Peyer's patch (tissue), 4 donors: ENCODE results near the gene NANOS2. TPM values are rescaled to one million over a fixed set of nuclear protein-coding genes. Genes with fewer than 3 reads are reported as not detected.
A peak's percentile ranks its signal among the peaks of the same experiment; 100 is the strongest.
"Not testable (repeated sequence)": the region's sequence is repeated elsewhere in the genome, so short reads cannot be mapped to it uniquely, and the experiment has no call there.

Experiments
- DNase-seq, 3 donors: peaks; one replicate each; pipeline ENCODE4 v3.0.0-alpha.2; 2017 to 2019
- H3K27ac ChIP-seq, 4 donors: fragments of 200-600 bp; sonication (generic); one replicate each; pipeline ENCODE4 v1.5.1; 2016 to 2019
- H3K27me3 ChIP-seq, 2 donors: fragments of 200-600 bp; sonication (generic); one replicate each; pipeline ENCODE4 v1.5.1; 2019
- H3K36me3 ChIP-seq, 3 donors: fragments of 200-600 bp; sonication (generic); one replicate each; pipeline ENCODE4 v1.5.1; 2016 to 2019
- H3K4me1 ChIP-seq, 4 donors: fragments of 200-600 bp; sonication (generic); one replicate each; pipeline ENCODE4 v1.5.1; 2016 to 2019
- H3K4me3 ChIP-seq, 4 donors: fragments of 200-600 bp; sonication (generic); 1 replicate in 3 of 4; 2 replicates in 1 of 4; pipeline ENCODE4 v1.5.1; 2016 to 2019; ENCODE audit warnings: mild to moderate bottlenecking in 1 of 4
- H3K9me3 ChIP-seq, 4 donors: fragments of 200-600 bp; sonication (generic); one replicate each; pipeline ENCODE4 v1.5.1; 2016 to 2019; ENCODE audit warnings: mild to moderate bottlenecking in 1 of 4
- CTCF ChIP-seq, 6 experiments: fragments of 450-650 bp in 4 of 6; fragments of 200-600 bp in 2 of 6; sonication (generic) in 1 of 6; IDR thresholded peaks; one replicate each; pipeline ENCODE4 v1.5.1; 2017 to 2019; ENCODE audit warnings: antibody characterized with exemption in 6 of 6, mild to moderate bottlenecking in 3 of 6, moderate library complexity in 1 of 6
- POLR2A ChIP-seq, 2 donors: fragments of 450-650 bp; IDR thresholded peaks; one replicate each; pipeline ENCODE4 v1.5.1; 2017; ENCODE audit warnings: antibody characterized with exemption in 2 of 2, mild to moderate bottlenecking in 2 of 2, moderate library complexity in 2 of 2
- total RNA-seq, 4 donors: library from RNA; depleted of rRNA; stranded (reverse); fragments of >200 nt; gene quantifications; one replicate each; pipeline ENCODE4 v1.1.0, GENCODE V29; 2016

Gene NANOS2
- total RNA-seq, 4 donors from 2014 or later: not detected

- peaks cover 5 to 27% (median 7%) of the 10 kb centered on the region in 4 donors for H3K4me1 ChIP-seq
- peak in 2 of 3 donors; percentile 61 to 70 for DNase-seq
- H3K9me3 ChIP-seq: no peaks in the 10 kb centered on the region
- H3K27ac ChIP-seq: peak overlapping the region; percentile 49 to 83 (median 68)
- H3K36me3 ChIP-seq: no peaks in the 10 kb centered on the region
- TF ChIP-seq POLR2A (IDR thresholded peaks at IDR 0.05) (peak in 1 of 2 donors; percentile 14), CTCF (IDR thresholded peaks at IDR 0.05) (no peak)
- peak overlapping the region in 3 of 4 donors; percentile 35 to 42 (median 37) for H3K4me3 ChIP-seq
- no peaks in the 10 kb centered on the region for H3K27me3 ChIP-seq
Measured at GRCh38 chr19:45876411-45877197, 38.0 kb downstream of the NANOS2 start.

GRCh38 chr19:45876161-45876410 lies 38.5 kb downstream of the NANOS2 start:
- peaks cover 5 to 27% (median 7%) of the 10 kb centered on the region in 4 donors for H3K4me1 ChIP-seq
- no peak for DNase-seq
- TF ChIP-seq POLR2A (IDR thresholded peaks at IDR 0.05): no peak
- no peaks in the 10 kb centered on the region for H3K9me3 ChIP-seq
- H3K4me3 ChIP-seq: peak overlapping the region in 1 of 4 donors; percentile 42
- H3K27ac ChIP-seq: peak overlapping the region; percentile 49 to 83 (median 68)
- no peaks in the 10 kb centered on the region for H3K27me3 ChIP-seq
- H3K36me3 ChIP-seq: no peaks in the 10 kb centered on the region

GRCh38 chr19:45874620-45874966 lies 40.0 kb downstream of the NANOS2 start:
- Histone ChIP-seq H3K4me3 (no peak overlapping the region), H3K27me3 (no peaks in the 10 kb centered on the region), H3K27ac (no peak overlapping the region), H3K4me1 (peaks cover 5 to 27% (median 7%) of the 10 kb centered on the region in 4 donors), H3K9me3 (no peaks in the 10 kb centered on the region), H3K36me3 (no peaks in the 10 kb centered on the region)
- no peak for DNase-seq
- no peak for TF ChIP-seq POLR2A (IDR thresholded peaks at IDR 0.05)
- no peak for TF ChIP-seq CTCF (IDR thresholded peaks at IDR 0.05)

GRCh38 chr19:45873219-45873772 lies 41.3 kb downstream of the NANOS2 start:
- no peaks in the 10 kb centered on the region for H3K36me3 ChIP-seq
- no peak for TF ChIP-seq POLR2A (IDR thresholded peaks at IDR 0.05)
- no peak for TF ChIP-seq CTCF (IDR thresholded peaks at IDR 0.05)
- H3K4me1 ChIP-seq: peaks cover 5 to 23% (median 7%) of the 10 kb centered on the region in 4 donors
- H3K27me3 ChIP-seq: no peaks in the 10 kb centered on the region
- no peaks in the 10 kb centered on the region for H3K9me3 ChIP-seq
- H3K27ac ChIP-seq: no peak overlapping the region
- no peak overlapping the region for H3K4me3 ChIP-seq
- DNase-seq: no peak

GRCh38 chr19:45872095-45872919 lies 42.3 kb downstream of the NANOS2 start:
- TF ChIP-seq CTCF (IDR thresholded peaks at IDR 0.05) (no peak), POLR2A (IDR thresholded peaks at IDR 0.05) (no peak)
- H3K36me3 ChIP-seq: no peaks in the 10 kb centered on the region
- no peak overlapping the region for H3K4me3 ChIP-seq
- H3K27ac ChIP-seq: no peak overlapping the region
- no peaks in the 10 kb centered on the region for H3K9me3 ChIP-seq
- H3K27me3 ChIP-seq: no peaks in the 10 kb centered on the region
- DNase-seq: no peak
- peaks cover 5 to 15% (median 7%) of the 10 kb centered on the region in 4 donors for H3K4me1 ChIP-seq

DNA sequence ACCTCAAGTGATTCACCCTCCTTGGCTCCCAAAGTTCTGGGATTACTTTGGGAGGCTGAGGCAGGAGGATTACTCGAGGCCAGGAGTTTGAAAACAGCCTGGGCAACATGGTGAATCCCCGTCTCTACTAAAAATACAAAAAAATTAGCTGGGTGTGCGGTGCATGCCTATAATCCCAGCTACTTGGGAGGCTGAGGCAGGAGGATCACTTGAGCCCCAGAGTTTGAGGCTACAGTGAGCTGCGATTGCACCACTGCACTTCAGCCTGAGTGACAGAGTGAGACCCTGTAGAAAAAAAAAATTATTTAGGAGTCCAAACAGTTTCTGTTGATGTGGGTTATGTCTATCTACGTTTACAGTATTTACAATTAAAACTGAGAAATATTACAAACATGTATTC lies 43.8 kb downstream of the NANOS2 start:
- Histone ChIP-seq H3K27ac (no peak overlapping the region), H3K4me1 (no peaks in the 10 kb centered on the region)
- no peak for DNase-seq

GRCh38 chr19:45867241-45867640 lies 47.3 kb downstream of the NANOS2 start:
- not testable (repeated sequence) for H3K9me3 ChIP-seq, H3K36me3 ChIP-seq, H3K27me3 ChIP-seq, DNase-seq
- peaks cover 0 to 11% (median 8%) of the 10 kb centered on the region in 4 donors for H3K4me1 ChIP-seq
- peak overlapping the region in 2 of 4 donors; percentile 87 to 88 for H3K4me3 ChIP-seq
- H3K27ac ChIP-seq: peak overlapping the region in 3 of 4 donors; percentile 63 to 68 (median 65)

More for the DNA sequence above, 43.8 kb downstream of the NANOS2 start:
- Histone ChIP-seq H3K27me3 (no peaks in the 10 kb centered on the region), H3K36me3 (no peaks in the 10 kb centered on the region), H3K4me3 (no peak overlapping the region), H3K9me3 (no peaks in the 10 kb centered on the region)
- TF ChIP-seq POLR2A (IDR thresholded peaks at IDR 0.05): no peak
